Chondrocyte (in vitro differentiated cells): ENCODE results near the gene ASIC3. TPM values are rescaled to one million over a fixed set of nuclear protein-coding genes. Genes with fewer than 3 reads are reported as not detected.

Experiments used
- DNase-seq: peaks from one replicate; pipeline ENCODE4 v3.0.0; 2021; ENCODE audit warnings: mixed read lengths, low spot score
- H3K27ac Mint-ChIP-seq: one replicate; pipeline ENCODE4 v1.8.0; 2021; ENCODE audit warnings: mild to moderate bottlenecking, moderate library complexity, mixed read lengths; ENCODE audit not compliant: unreplicated experiment
- H3K27me3 Mint-ChIP-seq: 2 replicates; pipeline ENCODE4 v1.8.0; 2021; ENCODE audit warnings: low read depth, mixed read lengths
- H3K36me3 Mint-ChIP-seq: 2 replicates; pipeline ENCODE4 v1.8.0; 2021; ENCODE audit warnings: low read depth, mixed read lengths
- H3K4me1 Mint-ChIP-seq: 2 replicates; pipeline ENCODE4 v1.8.0; 2021; ENCODE audit warnings: low read depth, mild to moderate bottlenecking, mixed read lengths
- H3K4me3 Mint-ChIP-seq: one replicate; pipeline ENCODE4 v1.8.0; 2021; ENCODE audit warnings: mild to moderate bottlenecking, moderate library complexity, mixed read lengths; ENCODE audit not compliant: unreplicated experiment
- H3K9me3 Mint-ChIP-seq: 2 replicates; pipeline ENCODE4 v1.8.0; 2021; ENCODE audit warnings: low read depth, mixed read lengths
- CTCF ChIP-seq: fragments of 200-600 bp; sonication (generic); IDR thresholded peaks from 2 replicates; pipeline ENCODE4 v1.5.0; 2021; ENCODE audit warnings: antibody characterized with exemption, mild to moderate bottlenecking, moderate library complexity
- long read RNA-seq: library from polyadenylated mRNA; stranded (forward); transcript quantifications from one replicate; pipeline ENCODE4 v2.0.0, GENCODE V29; 2021
- total RNA-seq: library from RNA; stranded (reverse); gene quantifications from 3 replicates; pipeline ENCODE4 v1.2.1, GENCODE V29; 2021

Gene ASIC3
- total RNA-seq = 2.2 to 4.9 TPM (median 2.4 TPM) in 3 replicates
- long read RNA-seq, partial matches to known transcripts = 0 of 1 reads
- long read RNA-seq, other reads (novel, unspliced or antisense) = 0 of 1 reads

GRCh38 chr7:151047976-151048815 is at the start of gene ASIC3:
Gene ASIC3, plus strand, starts transcription at chr7:151048531. Its CDS starts 355 bp downstream, at chr7:151048886.
- Mint-ChIP-seq H3K9me3 (no peaks in the 10 kb centered on the region), H3K36me3 (peaks cover 2% of the 10 kb centered on the region), H3K4me1 (peaks cover 26% of the 10 kb centered on the region), H3K27ac (no peak within 1 kb of the TSS), H3K27me3 (no peaks in the 10 kb centered on the region), H3K4me3 (no peak within 1 kb of the TSS)
- no peak for DNase-seq
- no peak for TF ChIP-seq CTCF

GRCh38 chr7:150999001-150999400 is 49.3 kb upstream of the ASIC3 start:
- Mint-ChIP-seq H3K4me1 (no peaks in the 10 kb centered on the region), H3K27ac (no peak overlapping the region), H3K36me3 (no peaks in the 10 kb centered on the region), H3K4me3 (no peak overlapping the region), H3K9me3 (no peaks in the 10 kb centered on the region), H3K27me3 (peaks cover 5% of the 10 kb centered on the region)
- TF ChIP-seq CTCF = no peak
- no peak for DNase-seq

- TF ChIP-seq CTCF = no peak
- Mint-ChIP-seq H3K36me3 (no peaks in the 10 kb centered on the region), H3K9me3 (no peaks in the 10 kb centered on the region), H3K27ac (no peak overlapping the region), H3K27me3 (peaks cover 5% of the 10 kb centered on the region), H3K4me3 (no peak overlapping the region), H3K4me1 (no peaks in the 10 kb centered on the region)
- no peak for DNase-seq
Observed at GRCh38 chr7:150999497-151000230, 48.7 kb upstream of the ASIC3 start.

- no peak overlapping the region for H3K4me3 Mint-ChIP-seq
- no peaks in the 10 kb centered on the region for H3K36me3 Mint-ChIP-seq
Observed at GRCh38 chr7:151000897-151001495, 47.3 kb upstream of the ASIC3 start.

More at GRCh38 chr7:151000897-151001495, 47.3 kb upstream of the ASIC3 start:
- no peak for TF ChIP-seq CTCF
- Mint-ChIP-seq H3K27ac (no peak overlapping the region), H3K27me3 (peaks cover 12% of the 10 kb centered on the region), H3K9me3 (no peaks in the 10 kb centered on the region), H3K4me1 (no peaks in the 10 kb centered on the region)
- DNase-seq = no peak
